ENCODE results near the gene SLC25A41.
A peak's percentile ranks its signal among the peaks of the same experiment; 100 is the strongest.

Gene SLC25A41

GRCh38 chr19:6460099-6460884, 26.7 kb upstream of the SLC25A41 start:
- peak; percentile 99 for DNase-seq (ENCODE audit: low spot score)

- DNase-seq (ENCODE audit: low spot score): peak; percentile 90
Measured at GRCh38 chr19:6459262-6460098, 25.9 kb upstream of the SLC25A41 start, which contains the start of gene SLC25A23. SLC25A23 (minus strand) TSS chr19:6459792; CDS start chr19:6459628, 164 bp downstream.

- no peak for DNase-seq (ENCODE audit: low spot score)
Measured at GRCh38 chr19:6458695-6459261, 25.2 kb upstream of the SLC25A41 start.

- DNase-seq (ENCODE audit: low spot score): no peak
Measured at GRCh38 chr19:6457958-6458694, 24.6 kb upstream of the SLC25A41 start.

- no peak for DNase-seq (ENCODE audit: low spot score)
Measured at GRCh38 chr19:6455924-6456323, 22.4 kb upstream of the SLC25A41 start.

GRCh38 chr19:6453951-6454565, 20.5 kb upstream of the SLC25A41 start:
- no peak for DNase-seq (ENCODE audit: low spot score)

- no peak for DNase-seq (ENCODE audit: low spot score)
Measured at GRCh38 chr19:6452899-6453298, 19.3 kb upstream of the SLC25A41 start.

GRCh38 chr19:6452223-6452614, 18.7 kb upstream of the SLC25A41 start:
- DNase-seq (ENCODE audit: low spot score): no peak

GRCh38 chr19:6451583-6452222, 18.1 kb upstream of the SLC25A41 start:
- DNase-seq (ENCODE audit: low spot score): no peak

- DNase-seq (ENCODE audit: low spot score): no peak
Measured at GRCh38 chr19:6450166-6450565, 16.6 kb upstream of the SLC25A41 start.

- DNase-seq (ENCODE audit: low spot score): no peak
Measured at GRCh38 chr19:6448045-6448444, 14.5 kb upstream of the SLC25A41 start.

GRCh38 chr19:6446452-6446851, 12.9 kb upstream of the SLC25A41 start:
- DNase-seq (ENCODE audit: low spot score): no peak

- DNase-seq (ENCODE audit: low spot score): no peak
Measured at GRCh38 chr19:6443986-6444385, 10.4 kb upstream of the SLC25A41 start.

- no peak for DNase-seq (ENCODE audit: low spot score)
Measured at GRCh38 chr19:6442087-6442688, 8.6 kb upstream of the SLC25A41 start.

GRCh38 chr19:6440905-6441304, 7.3 kb upstream of the SLC25A41 start:
- DNase-seq (ENCODE audit: low spot score): no peak

GRCh38 chr19:6439743-6440142, 6.2 kb upstream of the SLC25A41 start:
- DNase-seq (ENCODE audit: low spot score): no peak

GRCh38 chr19:6433165-6433564, 398 bp downstream of the SLC25A41 start:
- DNase-seq (ENCODE audit: low spot score): no peak

GRCh38 chr19:6431891-6432290, 1.7 kb downstream of the SLC25A41 start:
- no peak for DNase-seq (ENCODE audit: low spot score)

GRCh38 chr19:6429419-6430221, 3.9 kb downstream of the SLC25A41 start:
- no peak for DNase-seq (ENCODE audit: low spot score)
